GM12865 (cell line): Measurements from ENCODE around the gene STXBP1.

Experiments used
- DNase-seq: peaks from one replicate; pipeline ENCODE4 v3.0.0; 2010; ENCODE audit warnings: low read depth
- H3K4me3 ChIP-seq: 2 replicates; pipeline ENCODE4 v1.5.1; 2011; ENCODE audit warnings: mild to moderate bottlenecking, low read depth, low read length, control low read depth
- CTCF ChIP-seq: IDR thresholded peaks from 2 replicates; pipeline ENCODE4 v1.5.1; 2011; ENCODE audit warnings: low read length, control low read depth, low read depth, inconsistent platforms; ENCODE audit not compliant: insufficient read depth; ENCODE audit errors: missing control alignments

Gene STXBP1

GRCh38 chr9:127652733-127653132 lies 40.7 kb downstream of the STXBP1 start:
- no peak overlapping the region for H3K4me3 ChIP-seq
- no peak for DNase-seq
- no peak for TF ChIP-seq CTCF

- TF ChIP-seq CTCF, result no peak
- H3K4me3 ChIP-seq, result no peak overlapping the region
- no peak for DNase-seq
Observed at GRCh38 chr9:127654619-127655018, 42.5 kb downstream of the STXBP1 start.

GRCh38 chr9:127658428-127658827 lies 46.4 kb downstream of the STXBP1 start:
- no peak overlapping the region for H3K4me3 ChIP-seq
- no peak for TF ChIP-seq CTCF
- DNase-seq, result no peak

GRCh38 chr9:127660886-127661741 lies 49.0 kb downstream of the STXBP1 start:
- DNase-seq, result no peak
- H3K4me3 ChIP-seq, result no peak overlapping the region
- TF ChIP-seq CTCF, result no peak

- TF ChIP-seq CTCF, result no peak
- no peak overlapping the region for H3K4me3 ChIP-seq
- no peak for DNase-seq
Observed at GRCh38 chr9:127662617-127663016, 50.5 kb downstream of the STXBP1 start.

- no peak for TF ChIP-seq CTCF
- H3K4me3 ChIP-seq, result no peak overlapping the region
- no peak for DNase-seq
Observed at GRCh38 chr9:127664324-127664677, 52.2 kb downstream of the STXBP1 start.
